Nephron (organoid): ENCODE measurements around the gene EEF1AKMT4.
"Not testable (repeated sequence)": the region's sequence is repeated elsewhere in the genome, so short reads cannot be mapped to it uniquely, and the experiment has no call there.

Source experiments
- H3K27ac Mint-ChIP-seq, 3 experiments: 2 replicates each; pipeline ENCODE4 v1.8.0; 2020; ENCODE audit warnings: mixed read lengths in 3 of 3, mild to moderate bottlenecking in 2 of 3, moderate library complexity in 1 of 3
- H3K27me3 Mint-ChIP-seq: 2 replicates; pipeline ENCODE4 v1.8.0; 2021; ENCODE audit warnings: low read depth, mild to moderate bottlenecking, moderate library complexity, mixed read lengths
- H3K36me3 Mint-ChIP-seq: 2 replicates; pipeline ENCODE4 v1.8.0; 2020; ENCODE audit warnings: low read depth, mixed read lengths
- H3K4me1 Mint-ChIP-seq: 2 replicates; pipeline ENCODE4 v1.8.0; 2020; ENCODE audit warnings: mixed read lengths
- H3K4me3 Mint-ChIP-seq, 3 experiments: 2 replicates each; pipeline ENCODE4 v1.8.0; 2020; ENCODE audit warnings: mild to moderate bottlenecking in 3 of 3, mixed read lengths in 3 of 3, moderate library complexity in 2 of 3
- H3K9me3 Mint-ChIP-seq: 2 replicates; pipeline ENCODE4 v1.8.0; 2020; ENCODE audit warnings: mixed read lengths
- TF ChIP-seq, protein P1 (sequence below), 3 experiments: fragments of 200-600 bp; sonication (generic); IDR thresholded peaks; one replicate each; pipeline ENCODE4 v1.5.0; 2021; ENCODE audit warnings: antibody characterized with exemption in 3 of 3; ENCODE audit not compliant: unreplicated experiment in 3 of 3

The EEF1AKMT4 gene

DNA sequence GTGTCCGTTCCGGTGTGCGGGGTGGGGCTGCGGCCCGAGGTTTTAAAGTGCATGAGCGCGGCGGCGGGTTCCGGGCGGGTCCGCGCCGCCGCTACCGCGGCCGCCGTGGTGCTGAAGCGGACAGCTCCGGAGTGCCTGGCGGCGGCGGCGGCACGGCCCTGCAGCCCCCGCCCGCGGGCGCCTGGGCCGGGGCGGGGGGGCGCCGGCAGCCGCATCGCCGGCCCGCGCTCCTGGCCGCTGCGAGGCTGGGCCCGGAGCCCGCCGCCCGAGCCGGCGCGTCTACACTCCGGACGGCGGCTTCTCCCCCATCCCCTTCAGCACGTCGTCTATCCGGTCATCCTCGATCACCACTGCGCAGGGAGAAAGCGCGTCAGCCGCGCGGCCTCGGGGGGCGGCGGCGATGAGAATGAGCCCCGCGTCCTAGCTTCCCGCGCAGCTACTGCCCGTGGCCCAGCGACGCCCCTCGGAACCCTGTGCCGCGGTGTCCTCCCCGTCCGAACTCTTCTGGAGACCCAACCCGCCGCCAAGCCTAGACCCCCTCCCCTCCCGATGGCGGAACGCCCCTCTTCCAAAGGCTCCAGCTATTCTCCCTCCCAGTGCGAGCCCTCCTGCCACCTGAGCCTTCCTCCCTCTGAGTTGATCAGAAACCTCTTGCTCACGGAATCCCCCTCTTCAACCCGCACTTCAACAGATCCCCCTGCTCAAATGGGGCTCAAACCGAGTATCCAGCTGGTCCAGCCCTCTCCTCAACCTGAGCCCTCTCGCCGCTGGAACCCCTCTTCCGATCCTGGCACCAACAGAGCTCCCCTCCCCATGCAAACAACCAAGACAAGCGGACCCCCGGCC is 10.6 kb downstream of the EEF1AKMT4 start:
- H3K9me3 Mint-ChIP-seq = peaks cover 3% of the 10 kb centered on the region
- peaks cover 88% of the 10 kb centered on the region for H3K27me3 Mint-ChIP-seq
- H3K27ac Mint-ChIP-seq = no peak overlapping the region
- peaks cover 3% of the 10 kb centered on the region for H3K36me3 Mint-ChIP-seq
- H3K4me3 Mint-ChIP-seq = peak overlapping the region; percentile 77 to 82 (median 82)
- peaks cover 10% of the 10 kb centered on the region for H3K4me1 Mint-ChIP-seq
- TF ChIP-seq, protein P1, sequence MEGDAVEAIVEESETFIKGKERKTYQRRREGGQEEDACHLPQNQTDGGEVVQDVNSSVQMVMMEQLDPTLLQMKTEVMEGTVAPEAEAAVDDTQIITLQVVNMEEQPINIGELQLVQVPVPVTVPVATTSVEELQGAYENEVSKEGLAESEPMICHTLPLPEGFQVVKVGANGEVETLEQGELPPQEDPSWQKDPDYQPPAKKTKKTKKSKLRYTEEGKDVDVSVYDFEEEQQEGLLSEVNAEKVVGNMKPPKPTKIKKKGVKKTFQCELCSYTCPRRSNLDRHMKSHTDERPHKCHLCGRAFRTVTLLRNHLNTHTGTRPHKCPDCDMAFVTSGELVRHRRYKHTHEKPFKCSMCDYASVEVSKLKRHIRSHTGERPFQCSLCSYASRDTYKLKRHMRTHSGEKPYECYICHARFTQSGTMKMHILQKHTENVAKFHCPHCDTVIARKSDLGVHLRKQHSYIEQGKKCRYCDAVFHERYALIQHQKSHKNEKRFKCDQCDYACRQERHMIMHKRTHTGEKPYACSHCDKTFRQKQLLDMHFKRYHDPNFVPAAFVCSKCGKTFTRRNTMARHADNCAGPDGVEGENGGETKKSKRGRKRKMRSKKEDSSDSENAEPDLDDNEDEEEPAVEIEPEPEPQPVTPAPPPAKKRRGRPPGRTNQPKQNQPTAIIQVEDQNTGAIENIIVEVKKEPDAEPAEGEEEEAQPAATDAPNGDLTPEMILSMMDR (IDR thresholded peaks at IDR 0.05; ENCODE audit: unreplicated experiment in 3 of 3) = no peak

DNA sequence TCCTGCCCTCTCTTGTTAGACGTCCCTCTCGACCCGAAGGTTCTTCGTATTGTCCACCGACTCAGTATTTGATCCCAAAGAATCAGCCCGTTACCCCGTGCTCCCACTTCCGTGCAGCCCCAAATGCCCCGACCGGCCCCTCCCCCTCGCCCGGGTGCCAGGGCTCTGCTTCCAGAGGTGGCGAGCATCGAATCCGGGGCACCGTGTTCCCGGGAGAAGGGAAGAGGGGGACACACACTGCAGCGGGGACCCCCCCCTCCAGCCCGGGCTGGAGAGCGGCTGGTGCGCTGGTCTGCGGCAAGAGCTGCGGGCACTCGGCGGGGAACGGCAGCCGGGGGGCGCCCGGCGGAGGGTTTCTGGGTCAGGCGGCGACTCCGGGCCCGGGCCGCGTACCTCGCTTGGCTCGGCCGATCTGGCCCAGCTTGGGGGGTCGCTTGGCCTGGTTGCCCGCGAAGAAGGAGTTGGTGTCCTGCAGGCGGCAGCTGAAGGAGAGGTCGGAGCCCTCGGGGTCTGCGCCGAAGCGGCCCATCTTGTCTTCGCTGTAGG is 11.3 kb downstream of the EEF1AKMT4 start:
- Mint-ChIP-seq H3K9me3 (peaks cover 3% of the 10 kb centered on the region), H3K36me3 (peaks cover 3% of the 10 kb centered on the region), H3K27ac (no peak overlapping the region), H3K4me3 (peak overlapping the region; percentile 77 to 82 (median 82)), H3K4me1 (peaks cover 10% of the 10 kb centered on the region), H3K27me3 (peaks cover 87% of the 10 kb centered on the region)
- TF ChIP-seq, protein P1 (IDR thresholded peaks at IDR 0.05; ENCODE audit: unreplicated experiment in 3 of 3) = no peak

DNA sequence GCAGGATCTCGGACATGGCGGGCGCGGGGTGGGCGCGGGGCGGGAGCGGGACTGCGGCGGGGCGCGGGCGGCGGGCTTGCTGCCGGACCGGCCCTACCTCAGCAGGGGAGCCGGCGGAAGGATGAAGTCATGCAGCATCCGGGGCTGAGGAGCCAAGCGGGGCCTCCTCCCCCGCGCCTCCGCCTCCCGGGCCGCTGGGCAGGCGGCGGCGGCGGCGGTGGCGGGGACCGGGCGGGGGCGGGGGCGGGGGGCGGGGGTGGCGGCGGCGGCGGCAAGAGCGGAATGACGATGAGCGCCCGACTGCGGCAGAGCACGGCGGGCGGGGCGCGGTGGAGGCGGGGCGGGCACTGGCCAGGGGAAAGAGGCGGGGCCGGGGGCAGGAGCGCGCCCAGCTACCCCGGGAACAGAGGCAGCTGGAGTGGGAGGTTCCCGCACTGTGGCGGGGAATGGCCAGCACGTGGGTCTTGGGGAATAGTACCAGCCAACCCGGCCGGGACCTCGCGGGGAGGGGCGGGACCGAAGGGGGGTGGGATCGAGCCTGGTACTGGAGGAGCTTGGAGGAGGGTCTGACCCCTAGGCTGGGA is 11.9 kb downstream of the EEF1AKMT4 start, which contains the start of gene CAMK2N2:
Gene CAMK2N2 (minus strand): TSS at position 284 of the 584 bp plus-strand sequence. CDS start 268 bp downstream, at position 16.
- Mint-ChIP-seq H3K4me1 (peaks cover 10% of the 10 kb centered on the region), H3K9me3 (peaks cover 3% of the 10 kb centered on the region), H3K27me3 (peaks cover 90% of the 10 kb centered on the region), H3K27ac (no peak within 1 kb of the TSS), H3K4me3 (peak within 1 kb of the TSS; percentile 82 to 85 (median 82)), H3K36me3 (peaks cover 3% of the 10 kb centered on the region)
- TF ChIP-seq, protein P1 (IDR thresholded peaks at IDR 0.05; ENCODE audit: unreplicated experiment in 3 of 3) = no peak

DNA sequence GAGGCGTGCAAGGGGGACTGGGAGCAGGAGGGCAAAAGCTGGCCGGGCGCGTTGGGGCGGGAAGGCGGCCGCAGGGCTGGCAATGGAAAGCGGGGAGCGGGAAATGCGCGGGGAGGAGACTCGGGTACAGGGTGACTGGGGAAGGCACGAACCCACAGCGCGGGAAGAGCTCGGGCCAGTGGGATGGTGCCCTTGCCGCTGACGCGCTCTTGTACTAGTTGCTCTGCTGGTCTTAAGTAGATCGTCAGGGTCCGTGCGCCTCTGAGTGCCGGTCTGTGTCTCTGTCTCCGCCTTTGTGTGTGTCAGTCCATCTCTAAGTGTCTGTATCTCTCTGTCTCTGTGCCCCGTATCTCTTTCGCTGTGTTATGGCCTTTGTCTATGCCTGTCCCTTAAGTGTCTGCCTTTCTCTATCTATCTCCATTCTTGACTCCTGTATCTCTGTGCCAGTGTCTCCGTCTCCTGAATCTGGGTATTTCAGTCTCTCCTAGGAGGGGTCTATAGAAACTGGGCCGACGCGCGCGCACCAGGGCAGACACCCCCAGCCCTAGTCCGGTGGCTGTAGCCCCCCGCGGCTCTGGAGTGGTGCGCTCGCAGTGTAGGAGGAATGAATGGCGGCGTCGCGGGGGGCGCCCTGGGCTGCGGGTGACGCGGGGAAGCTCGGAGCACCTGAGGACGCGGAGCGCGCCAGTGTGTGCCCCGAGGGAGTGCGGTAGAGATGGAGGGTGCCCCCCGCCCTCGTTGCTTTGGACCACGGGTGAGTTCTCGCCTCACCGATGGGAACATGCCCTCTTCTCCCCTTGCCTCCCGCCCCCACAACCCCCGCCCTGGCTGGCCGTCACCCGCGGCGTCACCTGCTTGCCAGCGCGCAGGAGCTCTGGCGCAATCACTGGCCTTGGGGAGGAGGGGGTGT is 12.6 kb downstream of the EEF1AKMT4 start:
- H3K27me3 Mint-ChIP-seq = peaks cover 92% of the 10 kb centered on the region
- no peak overlapping the region for H3K27ac Mint-ChIP-seq
- peak overlapping the region; percentile 80 to 85 (median 82) for H3K4me3 Mint-ChIP-seq
- peaks cover 10% of the 10 kb centered on the region for H3K4me1 Mint-ChIP-seq
- H3K36me3 Mint-ChIP-seq = peaks cover 3% of the 10 kb centered on the region
- TF ChIP-seq, protein P1 (IDR thresholded peaks at IDR 0.05; ENCODE audit: unreplicated experiment in 3 of 3) = no peak
- H3K9me3 Mint-ChIP-seq = peaks cover 5% of the 10 kb centered on the region

DNA sequence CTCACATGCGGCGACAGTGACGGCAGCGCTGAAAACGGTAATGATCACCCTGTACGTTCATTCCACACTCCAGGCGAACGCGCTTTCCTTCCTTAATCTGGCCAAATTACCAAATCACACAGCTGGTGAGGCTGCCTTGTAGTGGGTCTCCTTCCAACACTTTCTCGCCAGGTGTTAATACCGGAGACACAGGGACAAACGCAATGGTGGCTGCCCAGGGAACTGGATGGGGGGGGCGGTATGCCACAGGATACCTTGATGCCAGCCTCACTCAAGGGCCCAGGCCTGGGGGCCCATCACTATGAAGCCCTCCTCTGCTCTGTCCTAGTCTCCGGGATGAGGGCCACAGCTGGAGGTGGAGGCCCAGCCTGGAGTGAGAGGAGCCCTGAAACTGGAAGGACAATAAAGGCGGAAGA is 13.3 kb downstream of the EEF1AKMT4 start:
- Mint-ChIP-seq H3K4me1 (peaks cover 10% of the 10 kb centered on the region), H3K27me3 (peaks cover 92% of the 10 kb centered on the region), H3K9me3 (peaks cover 8% of the 10 kb centered on the region), H3K36me3 (peaks cover 3% of the 10 kb centered on the region), H3K27ac (no peak overlapping the region), H3K4me3 (peak overlapping the region; percentile 65 to 76 (median 69))
- TF ChIP-seq, protein P1 (IDR thresholded peaks at IDR 0.05; ENCODE audit: unreplicated experiment in 3 of 3) = no peak

DNA sequence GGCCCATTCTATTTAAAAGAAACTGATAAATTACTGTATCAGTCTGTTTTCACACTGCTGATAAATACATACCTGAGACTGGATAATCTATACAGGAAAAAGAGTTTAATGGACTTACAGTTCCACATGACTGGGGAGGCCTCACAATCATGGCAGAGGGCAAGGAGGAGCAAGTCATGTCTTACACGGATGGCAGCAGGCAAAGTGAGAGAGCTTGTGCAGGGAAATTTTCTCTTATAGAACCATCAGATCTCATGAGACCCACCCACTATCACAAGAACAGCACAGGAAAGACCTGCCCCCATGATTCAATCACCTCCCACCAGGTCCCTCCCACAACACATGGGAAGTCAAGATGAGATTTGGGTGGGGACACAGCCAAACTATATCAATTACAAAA is 17.8 kb downstream of the EEF1AKMT4 start:
- H3K27ac Mint-ChIP-seq, H3K36me3 Mint-ChIP-seq, H3K4me3 Mint-ChIP-seq, H3K4me1 Mint-ChIP-seq, H3K9me3 Mint-ChIP-seq: not testable (repeated sequence)
- peaks cover 78% of the 10 kb centered on the region for H3K27me3 Mint-ChIP-seq
